HFFc6 (cell line): Measurements from ENCODE around the gene KLC3. TPM values are rescaled to one million over a fixed set of nuclear protein-coding genes. Genes with fewer than 3 reads are reported as not detected.

Experiments used
- DNase-seq: peaks from one replicate; pipeline ENCODE4 v3.0.0-alpha.2; 2018
- H3K27ac Mint-ChIP-seq: 2 replicates; pipeline ENCODE4 v1.8.0; 2020; ENCODE audit warnings: mild to moderate bottlenecking, mixed read lengths
- H3K27me3 Mint-ChIP-seq: 2 replicates; pipeline ENCODE4 v1.8.0; 2021; ENCODE audit warnings: mild to moderate bottlenecking, moderate library complexity, mixed read lengths; ENCODE audit not compliant: insufficient read depth
- H3K36me3 Mint-ChIP-seq: 2 replicates; pipeline ENCODE4 v1.8.0; 2021; ENCODE audit warnings: low read depth, mixed read lengths
- H3K4me1 Mint-ChIP-seq: 2 replicates; pipeline ENCODE4 v1.8.0; 2020; ENCODE audit warnings: low read depth, mixed read lengths
- H3K4me3 Mint-ChIP-seq: 2 replicates; pipeline ENCODE4 v1.8.0; 2020; ENCODE audit warnings: mild to moderate bottlenecking, moderate library complexity, mixed read lengths
- H3K9me3 Mint-ChIP-seq: 2 replicates; pipeline ENCODE4 v1.8.0; 2020; ENCODE audit warnings: mild to moderate bottlenecking, mixed read lengths
- CTCF ChIP-seq: fragments of 200-600 bp; sonication (generic); IDR thresholded peaks from 2 replicates; pipeline ENCODE4 v1.5.0; 2021; ENCODE audit warnings: antibody characterized with exemption, mild to moderate bottlenecking
- total RNA-seq, 6 experiments: library from RNA; stranded (reverse); fragmentation: NEBNext Ultra II Directional; extraction: Animal tissue kit (Norgen Biotek cat#: 25700); gene quantifications; 2 replicates in 1 of 6; 3 replicates in 5 of 6; pipeline ENCODE4 v1.2.3, GENCODE V29; 2021

Gene KLC3
- total RNA-seq, 6 experiments from 2014 or later: not detected

DNA sequence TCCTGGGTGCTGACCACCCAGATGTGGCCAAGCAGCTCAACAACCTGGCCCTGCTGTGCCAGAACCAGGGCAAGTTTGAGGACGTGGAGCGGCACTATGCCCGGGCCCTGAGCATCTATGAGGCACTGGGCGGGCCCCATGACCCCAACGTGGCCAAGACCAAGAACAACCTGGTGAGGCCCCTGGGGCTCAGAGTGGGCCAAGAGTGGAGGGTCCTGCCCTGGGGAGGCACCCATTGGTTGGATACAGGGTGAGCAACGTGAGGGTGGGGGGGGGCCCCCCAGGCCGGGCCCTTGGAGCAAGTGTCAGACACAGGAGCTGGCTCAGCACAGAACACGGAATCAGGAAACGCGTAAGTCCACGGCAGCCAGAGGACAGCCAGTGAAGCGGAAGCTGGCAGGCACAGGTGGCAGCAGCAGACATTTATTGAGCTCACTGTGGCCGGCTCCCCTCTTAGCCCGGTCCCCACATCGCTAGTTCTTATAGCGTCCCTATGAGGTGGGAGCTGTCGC, 8.9 kb downstream of the KLC3 start:
- no peaks in the 10 kb centered on the region for H3K9me3 Mint-ChIP-seq
- H3K27ac Mint-ChIP-seq: no peak overlapping the region
- no peak for TF ChIP-seq CTCF
- H3K4me3 Mint-ChIP-seq: no peak overlapping the region
- peaks cover 23% of the 10 kb centered on the region for H3K36me3 Mint-ChIP-seq
- DNase-seq: no peak
- H3K27me3 Mint-ChIP-seq: peaks cover 2% of the 10 kb centered on the region
- H3K4me1 Mint-ChIP-seq: no peaks in the 10 kb centered on the region

GRCh38 chr19:45350477-45351058, 10.0 kb downstream of the KLC3 start:
- H3K4me3 Mint-ChIP-seq: no peak overlapping the region
- H3K36me3 Mint-ChIP-seq: peaks cover 27% of the 10 kb centered on the region
- no peak for TF ChIP-seq CTCF
- H3K4me1 Mint-ChIP-seq: no peaks in the 10 kb centered on the region
- no peak overlapping the region for H3K27ac Mint-ChIP-seq
- DNase-seq: no peak
- no peaks in the 10 kb centered on the region for H3K9me3 Mint-ChIP-seq
- H3K27me3 Mint-ChIP-seq: peaks cover 2% of the 10 kb centered on the region; the same call in 1 of the 2 replicates

GRCh38 chr19:45351401-45351952, 10.9 kb downstream of the KLC3 start:
- Mint-ChIP-seq H3K4me3 (no peak overlapping the region), H3K27ac (no peak overlapping the region), H3K4me1 (no peaks in the 10 kb centered on the region), H3K27me3 (peaks cover 2% of the 10 kb centered on the region; the same call in 1 of the 2 replicates), H3K9me3 (no peaks in the 10 kb centered on the region), H3K36me3 (peaks cover 36% of the 10 kb centered on the region)
- no peak for TF ChIP-seq CTCF
- no peak for DNase-seq

DNA sequence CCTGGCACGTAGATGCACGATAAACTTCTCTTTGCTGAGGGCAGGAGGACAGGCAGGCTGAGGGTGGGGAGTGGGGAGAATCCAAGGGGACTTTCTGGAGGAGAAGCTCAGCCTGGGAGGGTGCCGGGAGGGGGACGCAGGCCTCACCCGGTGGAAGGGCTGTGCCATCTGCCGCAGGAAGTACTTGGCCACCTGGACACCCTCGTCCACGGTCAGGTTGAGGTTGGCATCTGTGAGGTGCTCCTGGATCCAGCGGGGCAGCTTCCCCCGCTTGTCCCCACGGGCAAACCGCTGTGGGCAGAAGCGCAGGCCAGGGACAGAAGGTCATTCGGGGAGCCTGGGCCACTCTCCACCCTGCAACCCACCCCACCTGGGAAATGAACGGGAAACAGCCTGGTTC, 11.5 kb downstream of the KLC3 start:
- no peak for DNase-seq
- H3K9me3 Mint-ChIP-seq: no peaks in the 10 kb centered on the region
- peaks cover 2% of the 10 kb centered on the region; the same call in 1 of the 2 replicates for H3K27me3 Mint-ChIP-seq
- no peak overlapping the region for H3K27ac Mint-ChIP-seq
- H3K4me1 Mint-ChIP-seq: no peaks in the 10 kb centered on the region
- no peak for TF ChIP-seq CTCF
- peaks cover 42% of the 10 kb centered on the region for H3K36me3 Mint-ChIP-seq
- no peak overlapping the region for H3K4me3 Mint-ChIP-seq

- peaks cover 46% of the 10 kb centered on the region for H3K36me3 Mint-ChIP-seq
- peaks cover 2% of the 10 kb centered on the region; the same call in 1 of the 2 replicates for H3K27me3 Mint-ChIP-seq
- H3K9me3 Mint-ChIP-seq: no peaks in the 10 kb centered on the region
- TF ChIP-seq CTCF: no peak
- no peak overlapping the region for H3K27ac Mint-ChIP-seq
- H3K4me3 Mint-ChIP-seq: no peak overlapping the region
- no peak for DNase-seq
- H3K4me1 Mint-ChIP-seq: no peaks in the 10 kb centered on the region
Observed at GRCh38 chr19:45352471-45352870, 11.9 kb downstream of the KLC3 start.
